Measurements from ENCODE around the gene ARPC5. TPM values are rescaled to one million over a fixed set of nuclear protein-coding genes. Genes with fewer than 3 reads are reported as not detected.

The ARPC5 gene
- total and polyA plus RNA-seq, 2 experiments from 2014 or later: 144 to 183 TPM

DNA sequence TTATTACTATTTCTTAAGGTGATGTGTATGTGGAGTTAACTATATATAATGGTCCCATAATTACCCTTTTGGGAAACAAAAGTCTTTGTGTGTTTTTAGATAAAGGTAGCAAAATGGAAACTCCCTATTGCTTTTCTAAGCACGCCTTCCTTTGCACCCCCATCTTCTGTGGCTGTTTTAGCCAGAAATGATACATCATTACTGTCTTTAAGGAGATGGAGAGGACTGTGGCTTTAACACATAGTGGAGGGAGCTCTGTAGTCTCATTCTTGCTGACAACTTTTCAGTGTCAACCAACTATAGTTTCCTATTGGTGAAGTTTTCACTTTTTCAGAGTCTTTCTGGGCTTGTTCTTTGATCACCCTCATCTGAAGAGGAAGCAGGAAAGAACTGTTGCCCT is 16.5 kb upstream of the ARPC5 start:
- DNase-seq (ENCODE audit: low spot score): no peak
- H4K20me1 ChIP-seq (ENCODE audit: insufficient read depth, poor library complexity, severe bottlenecking): no peaks in the 10 kb centered on the region
- WGBS (ENCODE audit: low lambda C conversion rate, missing lambda C conversion rate): 89% methylated on average over 1 of the region's 1 CpG
- no peak overlapping the region for H3K4me3 ChIP-seq
- H2AFZ ChIP-seq: no peak overlapping the region
- H3K79me2 ChIP-seq: peaks cover 4% of the 10 kb centered on the region
- no peaks in the 10 kb centered on the region for H3K27me3 ChIP-seq
- TF ChIP-seq CTCF (IDR thresholded peaks at IDR 0.05; ENCODE audit: poor library complexity) (no peak), EZH2phosphoT487 (IDR thresholded peaks at IDR 0.05; ENCODE audit: low read depth, severe bottlenecking, unreplicated experiment) (no peak), EZH2 (IDR thresholded peaks at IDR 0.05; ENCODE audit: borderline replicate concordance) (no peak)
- H3K27ac ChIP-seq: peak overlapping the region; percentile 71
- H3K9me2 ChIP-seq (replicated peaks; ENCODE audit: insufficient read depth): no peaks in the 10 kb centered on the region
- H3K4me1 ChIP-seq (ENCODE audit: insufficient read depth): peaks cover 18% of the 10 kb centered on the region
- H3K36me3 ChIP-seq (replicated peaks; ENCODE audit: insufficient read depth, low read depth): no peaks in the 10 kb centered on the region
- no peaks in the 10 kb centered on the region for H3K9me3 ChIP-seq (ENCODE audit: low read depth)
- peak overlapping the region; percentile 47 for H3K4me2 ChIP-seq

GRCh38 chr1:183651612-183652011 is 16.0 kb upstream of the ARPC5 start:
- WGBS (ENCODE audit: low lambda C conversion rate, missing lambda C conversion rate): 91% methylated on average over 5 of the region's 5 CpGs
- Histone ChIP-seq H3K9me3 (ENCODE audit: low read depth) (no peaks in the 10 kb centered on the region), H4K20me1 (ENCODE audit: insufficient read depth, poor library complexity, severe bottlenecking) (no peaks in the 10 kb centered on the region), H3K79me2 (peaks cover 4% of the 10 kb centered on the region), H2AFZ (no peak overlapping the region), H3K36me3 (replicated peaks; ENCODE audit: insufficient read depth, low read depth) (no peaks in the 10 kb centered on the region), H3K27ac (peak overlapping the region; percentile 71), H3K4me3 (no peak overlapping the region), H3K4me1 (ENCODE audit: insufficient read depth) (peaks cover 18% of the 10 kb centered on the region), H3K4me2 (no peak overlapping the region), H3K9me2 (replicated peaks; ENCODE audit: insufficient read depth) (no peaks in the 10 kb centered on the region), H3K27me3 (no peaks in the 10 kb centered on the region)
- DNase-seq (ENCODE audit: low spot score): no peak
- TF ChIP-seq CTCF (IDR thresholded peaks at IDR 0.05; ENCODE audit: poor library complexity): no peak
- no peak for TF ChIP-seq EZH2phosphoT487 (IDR thresholded peaks at IDR 0.05; ENCODE audit: low read depth, severe bottlenecking, unreplicated experiment)
- no peak for TF ChIP-seq EZH2 (IDR thresholded peaks at IDR 0.05; ENCODE audit: borderline replicate concordance)

DNA sequence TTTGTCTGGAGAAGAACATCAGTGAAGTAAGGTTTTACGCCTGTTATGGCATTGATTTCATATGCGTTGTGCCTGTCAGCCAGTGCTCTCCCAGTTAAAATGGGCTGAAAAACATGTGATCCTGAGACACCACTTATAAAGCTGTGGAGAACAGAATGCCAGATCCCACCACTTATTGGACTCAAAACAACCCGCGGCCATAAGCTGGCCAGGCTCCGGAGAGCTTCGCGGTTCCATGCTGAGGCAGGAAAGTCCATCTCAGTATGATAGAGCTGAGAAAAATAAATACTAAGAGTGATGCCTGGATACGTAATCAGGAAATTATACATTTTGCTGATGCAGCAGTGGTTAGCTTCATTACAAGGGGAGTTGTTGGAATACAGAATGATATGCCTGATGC is 12.5 kb upstream of the ARPC5 start:
- 92% methylated on average over 8 of the region's 8 CpGs for WGBS (ENCODE audit: low lambda C conversion rate, missing lambda C conversion rate)
- DNase-seq (ENCODE audit: low spot score): no peak
- Histone ChIP-seq H3K9me2 (replicated peaks; ENCODE audit: insufficient read depth) (no peaks in the 10 kb centered on the region), H3K4me2 (no peak overlapping the region), H4K20me1 (ENCODE audit: insufficient read depth, poor library complexity, severe bottlenecking) (no peaks in the 10 kb centered on the region), H3K79me2 (peaks cover 4% of the 10 kb centered on the region), H3K36me3 (replicated peaks; ENCODE audit: insufficient read depth, low read depth) (no peaks in the 10 kb centered on the region), H3K4me3 (no peak overlapping the region), H3K4me1 (ENCODE audit: insufficient read depth) (peaks cover 9% of the 10 kb centered on the region), H3K9me3 (ENCODE audit: low read depth) (no peaks in the 10 kb centered on the region), H2AFZ (no peak overlapping the region), H3K27me3 (no peaks in the 10 kb centered on the region), H3K27ac (no peak overlapping the region)
- TF ChIP-seq EZH2phosphoT487 (IDR thresholded peaks at IDR 0.05; ENCODE audit: low read depth, severe bottlenecking, unreplicated experiment): no peak
- no peak for TF ChIP-seq EZH2 (IDR thresholded peaks at IDR 0.05; ENCODE audit: borderline replicate concordance)
- no peak for TF ChIP-seq CTCF (IDR thresholded peaks at IDR 0.05; ENCODE audit: poor library complexity)

DNA sequence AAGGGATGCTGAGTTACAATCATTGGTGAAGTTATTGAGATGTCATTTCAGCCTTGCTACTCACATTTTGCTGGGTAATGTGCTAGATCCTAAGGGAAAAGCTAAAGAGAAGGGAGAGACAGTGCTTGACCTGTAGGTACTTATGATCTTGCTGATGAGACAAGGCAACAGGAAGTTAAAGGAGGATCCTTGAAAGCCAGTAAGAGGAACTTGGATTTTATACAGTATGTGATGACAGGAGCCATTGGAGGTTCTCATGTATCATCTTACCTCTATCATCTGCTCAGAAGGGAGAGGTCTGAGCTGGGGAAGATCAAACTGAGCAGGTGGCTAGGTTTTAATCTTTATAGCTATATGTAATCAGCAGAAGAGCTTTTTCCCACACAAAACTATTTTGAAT is 11.2 kb upstream of the ARPC5 start:
- no peaks in the 10 kb centered on the region for H3K4me1 ChIP-seq (ENCODE audit: insufficient read depth)
- no peaks in the 10 kb centered on the region for H3K9me2 ChIP-seq (replicated peaks; ENCODE audit: insufficient read depth)
- no peak overlapping the region for H2AFZ ChIP-seq
- no peaks in the 10 kb centered on the region for H3K36me3 ChIP-seq (replicated peaks; ENCODE audit: insufficient read depth, low read depth)
- TF ChIP-seq EZH2phosphoT487 (IDR thresholded peaks at IDR 0.05; ENCODE audit: low read depth, severe bottlenecking, unreplicated experiment) (no peak), EZH2 (IDR thresholded peaks at IDR 0.05; ENCODE audit: borderline replicate concordance) (no peak), CTCF (IDR thresholded peaks at IDR 0.05; ENCODE audit: poor library complexity) (no peak)
- H3K4me2 ChIP-seq: no peak overlapping the region
- H4K20me1 ChIP-seq (ENCODE audit: insufficient read depth, poor library complexity, severe bottlenecking): no peaks in the 10 kb centered on the region
- no peak overlapping the region for H3K27ac ChIP-seq
- H3K9me3 ChIP-seq (ENCODE audit: low read depth): no peaks in the 10 kb centered on the region
- H3K27me3 ChIP-seq: no peaks in the 10 kb centered on the region
- DNase-seq (ENCODE audit: low spot score): no peak
- no peak overlapping the region for H3K4me3 ChIP-seq
- H3K79me2 ChIP-seq: peaks cover 4% of the 10 kb centered on the region

Measured in hepatocyte (in vitro differentiated cells).